Osteoblast (primary cell): ENCODE results near the gene PRELID2. TPM values are rescaled to one million over a fixed set of nuclear protein-coding genes. Genes with fewer than 3 reads are reported as not detected.

Source experiments
- DNase-seq: peaks from one replicate; pipeline ENCODE4 v3.0.0; 2011; ENCODE audit warnings: low spot score, mixed read lengths; ENCODE audit not compliant: insufficient read length; ENCODE audit errors: missing footprints
- H2AFZ ChIP-seq: 2 replicates; pipeline ENCODE4 v1.6.0; 2011; ENCODE audit warnings: mild to moderate bottlenecking, low read length
- H3K27ac ChIP-seq: 2 replicates; pipeline ENCODE4 v1.5.1; 2011; ENCODE audit warnings: mild to moderate bottlenecking, low read depth, low read length, moderate library complexity
- H3K27me3 ChIP-seq: 2 replicates; pipeline ENCODE4 v1.6.0; 2012; ENCODE audit warnings: mild to moderate bottlenecking, control low read depth, inconsistent platforms, low read length, moderate library complexity; ENCODE audit not compliant: insufficient read depth
- H3K36me3 ChIP-seq: 2 replicates; pipeline ENCODE4 v1.5.1; 2011; ENCODE audit warnings: mild to moderate bottlenecking, low read length, control low read depth, moderate library complexity; ENCODE audit not compliant: insufficient read depth
- H3K4me1 ChIP-seq: 2 replicates; pipeline ENCODE4 v1.5.1; 2011; ENCODE audit warnings: mild to moderate bottlenecking, low read length, control low read depth, moderate library complexity; ENCODE audit not compliant: insufficient read depth
- H3K4me2 ChIP-seq: 2 replicates; pipeline ENCODE4 v1.6.0; 2011; ENCODE audit warnings: mild to moderate bottlenecking, low read length; ENCODE audit not compliant: insufficient read depth
- H3K4me3 ChIP-seq: fragments of 200-600 bp; sonication (generic); 3 replicates; pipeline ENCODE4 v1.5.1; 2012; ENCODE audit warnings: mild to moderate bottlenecking, low read length, inconsistent platforms; ENCODE audit not compliant: insufficient read depth
- H3K79me2 ChIP-seq: 2 replicates; pipeline ENCODE4 v1.6.0; 2012; ENCODE audit warnings: mild to moderate bottlenecking, low read length, control low read depth, inconsistent platforms; ENCODE audit not compliant: insufficient read depth
- H3K9me3 ChIP-seq: 2 replicates; pipeline ENCODE4 v1.5.1; 2011; ENCODE audit warnings: low read depth, low read length, control low read depth
- H4K20me1 ChIP-seq: 2 replicates; pipeline ENCODE4 v1.6.0; 2012; ENCODE audit warnings: mild to moderate bottlenecking, low read length, control low read depth; ENCODE audit not compliant: insufficient read depth
- CTCF ChIP-seq: IDR thresholded peaks from 2 replicates; pipeline ENCODE4 v1.5.1; 2011; ENCODE audit warnings: mild to moderate bottlenecking, low read depth, low read length, moderate library complexity; ENCODE audit errors: extremely low read depth
- total RNA-seq: library from RNA; depleted of rRNA; stranded (reverse); fragments of >200 nt; gene quantifications from 2 replicates; pipeline ENCODE4 v1.2.3, GENCODE V29; 2012

Gene PRELID2
- total RNA-seq, 1 donor, result 19.5 TPM

GRCh38 chr5:145780982-145781381, 54.2 kb downstream of the PRELID2 start:
- Histone ChIP-seq H4K20me1 (no peaks in the 10 kb centered on the region), H3K4me2 (no peak overlapping the region), H3K27ac (no peak overlapping the region)

GRCh38 chr5:145778144-145778900, 56.8 kb downstream of the PRELID2 start:
- H3K9me3 ChIP-seq, result no peaks in the 10 kb centered on the region
- no peak for TF ChIP-seq CTCF
- H3K4me2 ChIP-seq, result no peak overlapping the region
- no peaks in the 10 kb centered on the region for H3K27me3 ChIP-seq
- H3K4me1 ChIP-seq, result peaks cover 23% of the 10 kb centered on the region
- no peak overlapping the region for H3K27ac ChIP-seq
- no peaks in the 10 kb centered on the region for H3K36me3 ChIP-seq
- no peak overlapping the region for H2AFZ ChIP-seq
- no peak for DNase-seq
- H3K4me3 ChIP-seq, result no peak overlapping the region
- H4K20me1 ChIP-seq, result no peaks in the 10 kb centered on the region
- no peaks in the 10 kb centered on the region for H3K79me2 ChIP-seq

More at GRCh38 chr5:145780982-145781381, 54.2 kb downstream of the PRELID2 start:
- Histone ChIP-seq H2AFZ (no peak overlapping the region), H3K4me1 (peaks cover 13% of the 10 kb centered on the region), H3K36me3 (no peaks in the 10 kb centered on the region), H3K9me3 (no peaks in the 10 kb centered on the region), H3K4me3 (no peak overlapping the region), H3K79me2 (no peaks in the 10 kb centered on the region), H3K27me3 (no peaks in the 10 kb centered on the region)
- no peak for TF ChIP-seq CTCF
- no peak for DNase-seq

GRCh38 chr5:145777445-145778063, 57.6 kb downstream of the PRELID2 start:
- TF ChIP-seq CTCF, result no peak
- no peak for DNase-seq
- Histone ChIP-seq H3K27me3 (no peaks in the 10 kb centered on the region), H3K36me3 (peaks cover 1% of the 10 kb centered on the region), H3K4me3 (no peak overlapping the region), H3K4me1 (peaks cover 23% of the 10 kb centered on the region), H3K9me3 (no peaks in the 10 kb centered on the region), H3K79me2 (no peaks in the 10 kb centered on the region), H3K27ac (no peak overlapping the region), H4K20me1 (no peaks in the 10 kb centered on the region), H3K4me2 (no peak overlapping the region), H2AFZ (no peak overlapping the region)

- Histone ChIP-seq H4K20me1 (no peaks in the 10 kb centered on the region), H3K4me3 (no peak overlapping the region), H3K79me2 (no peaks in the 10 kb centered on the region), H3K27me3 (no peaks in the 10 kb centered on the region), H3K27ac (peak overlapping the region; percentile 87), H3K36me3 (peaks cover 3% of the 10 kb centered on the region), H3K9me3 (no peaks in the 10 kb centered on the region), H3K4me2 (no peak overlapping the region), H2AFZ (no peak overlapping the region), H3K4me1 (peaks cover 23% of the 10 kb centered on the region)
- no peak for TF ChIP-seq CTCF
- DNase-seq, result peak; percentile 26
Measured at GRCh38 chr5:145776886-145777285, 58.3 kb downstream of the PRELID2 start.
